C1 segment of cervical spinal cord (tissue), 14 donors: Measurements from ENCODE around the gene EBLN2.
"Not testable (repeated sequence)": the region's sequence is repeated elsewhere in the genome, so short reads cannot be mapped to it uniquely, and the experiment has no call there.

ENCODE experiments used
- DNase-seq, 14 donors: peaks; one replicate each; lab custom pipeline; 2025; lab: John Stamatoyannopoulos, UW

The EBLN2 gene

DNA sequence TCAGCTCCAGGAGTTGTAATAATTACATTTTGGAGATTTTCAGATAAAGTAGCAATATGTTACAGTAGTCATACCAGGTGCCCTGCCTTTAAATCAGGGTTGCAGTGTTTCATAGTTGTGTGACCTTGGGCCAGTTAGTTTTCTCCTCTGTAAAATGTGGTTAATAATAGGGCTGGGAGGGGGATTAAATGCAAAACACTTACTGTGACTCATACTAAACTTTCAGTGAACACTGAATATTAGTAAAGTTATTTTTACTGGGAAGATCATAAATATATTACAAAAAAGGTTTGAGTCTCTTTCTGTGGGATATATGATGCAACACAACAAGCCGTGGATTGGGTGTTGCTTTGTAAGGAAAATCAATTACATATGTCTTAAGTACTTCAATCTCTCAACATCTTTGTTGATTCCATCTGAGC lies 1.1 kb upstream of the EBLN2 start:
- DNase-seq: no peak

GRCh38 chr3:73066243-73066642 lies 4.8 kb downstream of the EBLN2 start:
- not testable (repeated sequence) for DNase-seq

- no peak for DNase-seq
Observed at GRCh38 chr3:73068419-73068818, 7.0 kb downstream of the EBLN2 start.

DNA sequence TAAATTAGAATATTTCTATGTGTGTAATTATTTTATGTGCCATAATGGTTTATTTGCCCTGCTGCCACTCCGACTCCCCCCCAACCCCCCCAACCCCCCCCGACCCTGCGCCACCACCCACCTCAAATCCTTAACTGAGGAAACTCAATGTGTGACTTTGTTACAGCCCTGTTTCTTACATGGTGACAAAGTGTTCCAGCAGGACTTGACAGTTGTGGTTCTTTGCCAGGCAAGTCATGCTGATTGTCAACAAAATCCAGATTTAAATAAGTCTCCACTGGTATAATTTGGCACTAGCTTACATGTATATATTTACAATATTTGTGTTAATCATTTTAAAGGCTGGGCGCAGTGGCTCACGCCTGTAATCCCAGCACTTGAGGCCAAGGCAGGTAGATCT lies 7.7 kb downstream of the EBLN2 start:
- DNase-seq: no peak

DNA sequence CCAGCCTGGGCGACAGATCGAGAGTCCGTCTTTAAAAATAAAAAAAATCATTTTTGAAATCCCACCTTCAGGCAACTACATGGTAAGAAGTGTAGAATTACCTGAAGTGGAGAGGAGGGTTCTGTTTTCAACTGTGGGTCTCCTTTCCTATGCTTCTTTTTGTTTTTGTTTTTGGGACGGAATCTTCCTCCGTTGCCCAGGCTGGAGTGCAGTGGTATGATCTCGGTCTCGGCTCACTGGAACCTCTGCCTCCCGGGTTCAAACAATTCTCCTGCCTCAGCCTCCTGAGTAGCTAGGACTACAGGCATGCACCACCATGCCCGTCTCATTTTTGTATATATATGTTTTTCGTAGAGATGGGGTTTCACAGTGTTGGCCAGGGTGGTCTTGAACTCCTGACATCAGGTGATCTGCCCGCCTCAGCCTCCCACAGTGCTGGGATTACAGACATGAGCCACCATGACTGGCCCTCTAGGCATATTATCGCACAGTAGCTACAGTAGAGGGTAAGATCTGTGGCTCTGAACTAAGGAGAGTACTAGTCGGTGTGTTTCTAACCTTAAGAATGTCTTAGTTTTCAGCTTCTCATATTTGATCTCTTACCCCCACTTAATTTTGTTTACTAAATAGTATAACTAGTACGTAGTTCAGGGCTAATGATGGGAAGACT lies 8.5 kb downstream of the EBLN2 start:
- DNase-seq: no peak

- DNase-seq: no peak
Observed at GRCh38 chr3:73070675-73071575, 9.5 kb downstream of the EBLN2 start.

GRCh38 chr3:73071952-73072351 lies 10.5 kb downstream of the EBLN2 start:
- DNase-seq: no peak

GRCh38 chr3:73072634-73073033 lies 11.2 kb downstream of the EBLN2 start:
- DNase-seq: no peak

DNA sequence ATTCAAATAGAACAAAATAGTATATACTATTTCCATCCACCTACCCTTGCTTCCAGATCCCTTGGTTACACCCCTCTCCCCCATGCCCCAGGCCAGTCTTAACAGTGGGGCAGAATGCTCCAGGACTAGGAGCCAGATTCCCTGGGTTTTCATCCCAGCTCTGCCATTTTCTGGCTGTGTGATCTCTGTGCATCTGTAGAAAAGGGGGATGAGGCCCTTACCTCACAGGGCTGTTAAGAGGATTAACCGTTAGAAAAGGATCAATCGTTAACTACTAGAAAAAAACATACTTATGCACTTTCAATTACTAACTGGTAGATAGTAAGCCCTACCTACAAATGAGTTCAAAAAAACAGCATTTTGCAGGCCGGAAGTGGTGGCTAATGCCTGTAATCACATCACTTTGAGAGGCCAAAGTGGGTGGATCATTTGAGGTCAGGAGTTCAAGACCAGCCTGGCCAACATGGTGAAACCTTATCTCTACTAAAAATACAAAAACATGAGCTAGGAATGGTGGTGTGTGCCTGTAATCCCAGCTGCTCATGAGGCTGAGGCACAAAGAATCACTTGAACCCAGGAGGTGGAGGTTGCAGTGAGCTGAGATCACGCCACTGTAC lies 11.7 kb downstream of the EBLN2 start:
- DNase-seq: no peak

DNA sequence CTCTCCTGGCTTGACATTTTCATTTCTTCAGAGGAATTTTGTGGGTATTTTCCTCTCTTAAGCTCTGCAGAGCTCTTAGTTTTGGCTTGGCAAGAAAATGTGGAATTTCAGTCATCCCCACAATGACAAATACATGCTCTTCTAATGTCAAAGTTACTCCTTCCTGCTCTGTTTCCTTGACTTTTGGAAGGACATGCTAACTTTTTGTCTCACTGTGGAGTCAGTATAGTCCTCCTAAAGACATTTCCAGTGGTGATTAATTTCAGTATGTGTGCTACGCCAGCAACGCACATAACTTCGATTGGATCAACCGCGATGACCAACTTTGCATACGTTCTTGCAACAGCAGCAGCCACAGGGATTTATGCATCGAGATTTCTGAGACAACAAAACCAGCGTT lies 13.3 kb downstream of the EBLN2 start:
- no peak for DNase-seq

DNA sequence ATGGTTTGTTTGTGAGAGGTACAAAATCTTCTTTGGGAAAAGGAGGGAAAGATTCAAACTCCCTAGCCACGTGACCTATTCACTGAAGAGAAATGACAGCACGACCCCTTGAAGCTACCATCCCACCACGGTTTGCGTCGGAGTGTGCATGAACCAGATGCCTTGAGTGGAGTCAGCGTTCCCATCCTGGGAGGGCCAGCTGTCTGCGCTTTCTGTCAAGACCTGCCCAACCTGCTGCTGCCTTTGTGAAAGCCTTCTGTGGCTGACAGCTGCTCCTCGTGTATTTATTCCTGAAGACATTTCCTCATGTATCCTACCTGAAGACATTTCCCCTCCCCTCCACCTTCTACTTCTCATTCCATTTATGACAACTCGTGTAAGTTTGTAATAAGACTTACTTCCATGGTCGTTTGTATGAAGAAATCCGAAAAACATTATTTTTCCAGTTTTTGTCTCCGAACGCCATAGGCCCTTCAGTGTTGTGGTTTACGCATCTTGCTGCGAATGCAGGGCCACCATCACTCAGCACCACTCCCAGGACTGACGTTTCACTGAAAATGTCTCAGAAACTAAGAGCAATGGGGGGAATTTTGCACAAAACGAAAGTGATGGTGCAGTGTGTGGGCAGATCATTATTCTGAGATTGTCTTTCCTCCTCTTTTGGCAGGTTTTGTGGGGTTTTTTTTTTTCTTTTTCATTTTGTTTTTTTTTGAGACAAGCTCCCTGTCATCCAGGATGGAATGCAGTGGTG lies 18.9 kb downstream of the EBLN2 start:
- DNase-seq: no peak

DNA sequence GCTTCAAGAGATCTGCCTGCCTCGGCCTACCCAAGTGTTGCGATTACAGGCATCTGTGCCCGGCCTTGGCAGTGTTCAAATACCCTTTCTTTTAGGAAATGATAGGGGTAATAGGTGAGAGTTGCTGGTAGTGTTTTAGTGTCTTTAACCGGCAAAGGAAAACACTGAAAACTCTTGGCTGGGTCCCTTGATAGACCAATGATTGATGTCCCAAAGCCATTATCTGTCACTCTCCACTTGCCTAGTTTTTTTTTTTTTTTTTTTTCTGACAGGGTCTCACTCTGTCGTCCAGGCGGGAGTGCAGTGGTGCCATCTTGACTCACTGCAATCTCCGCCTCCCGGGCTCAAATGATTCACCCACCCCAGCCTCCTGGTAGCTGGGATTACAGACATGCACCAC lies 19.7 kb downstream of the EBLN2 start:
- DNase-seq: no peak

GRCh38 chr3:73084170-73084569 lies 22.7 kb downstream of the EBLN2 start:
- DNase-seq: no peak

- DNase-seq: peak in 5 of 14 donors; percentile 3 to 56 (median 6)
Observed at GRCh38 chr3:73086071-73086494, 24.6 kb downstream of the EBLN2 start.

- no peak for DNase-seq
Observed at GRCh38 chr3:73094129-73094528, 32.7 kb downstream of the EBLN2 start.

DNA sequence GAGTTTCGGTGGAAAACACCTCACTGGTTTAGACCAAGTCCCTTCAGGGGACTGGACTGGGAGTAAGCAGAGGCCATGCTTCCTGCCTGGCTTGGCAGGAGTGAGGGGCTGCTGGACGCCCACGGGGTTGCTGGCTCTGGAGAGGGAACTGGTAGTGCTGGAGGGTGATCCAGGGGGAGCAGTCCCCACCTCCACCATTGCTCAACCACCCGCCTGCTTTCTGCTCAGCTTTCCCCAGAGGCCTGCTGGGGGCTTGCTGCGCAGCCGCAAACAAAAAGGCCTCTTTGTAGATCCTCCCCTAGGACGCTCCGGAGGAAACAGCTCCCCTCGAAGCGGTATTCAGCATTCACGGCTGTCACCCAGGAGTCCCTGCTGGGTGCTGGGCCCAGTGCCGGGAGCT lies 33.5 kb downstream of the EBLN2 start:
- no peak for DNase-seq

DNA sequence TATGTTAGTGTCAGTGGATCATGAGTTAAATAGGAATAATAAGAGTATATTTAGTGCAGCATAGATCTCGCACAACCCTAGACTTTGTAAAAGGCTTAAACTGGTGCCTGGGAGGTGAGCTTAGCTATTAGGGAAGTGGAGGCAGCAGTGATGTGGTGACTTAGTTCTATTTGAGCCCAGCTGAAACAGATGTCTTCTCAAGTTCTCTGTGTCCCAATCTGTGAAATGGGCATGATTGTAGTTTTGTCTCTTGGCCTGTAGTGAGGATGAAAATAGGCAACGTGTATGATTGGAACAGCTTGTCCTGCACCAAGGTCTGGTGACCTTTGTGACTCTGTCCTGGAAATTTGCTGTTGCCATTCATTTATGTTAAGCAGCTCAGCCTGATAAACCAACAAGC lies 34.7 kb downstream of the EBLN2 start:
- no peak for DNase-seq

- no peak for DNase-seq
Observed at GRCh38 chr3:73098026-73098425, 36.6 kb downstream of the EBLN2 start.

GRCh38 chr3:73098873-73099272 lies 37.4 kb downstream of the EBLN2 start:
- DNase-seq: no peak

DNA sequence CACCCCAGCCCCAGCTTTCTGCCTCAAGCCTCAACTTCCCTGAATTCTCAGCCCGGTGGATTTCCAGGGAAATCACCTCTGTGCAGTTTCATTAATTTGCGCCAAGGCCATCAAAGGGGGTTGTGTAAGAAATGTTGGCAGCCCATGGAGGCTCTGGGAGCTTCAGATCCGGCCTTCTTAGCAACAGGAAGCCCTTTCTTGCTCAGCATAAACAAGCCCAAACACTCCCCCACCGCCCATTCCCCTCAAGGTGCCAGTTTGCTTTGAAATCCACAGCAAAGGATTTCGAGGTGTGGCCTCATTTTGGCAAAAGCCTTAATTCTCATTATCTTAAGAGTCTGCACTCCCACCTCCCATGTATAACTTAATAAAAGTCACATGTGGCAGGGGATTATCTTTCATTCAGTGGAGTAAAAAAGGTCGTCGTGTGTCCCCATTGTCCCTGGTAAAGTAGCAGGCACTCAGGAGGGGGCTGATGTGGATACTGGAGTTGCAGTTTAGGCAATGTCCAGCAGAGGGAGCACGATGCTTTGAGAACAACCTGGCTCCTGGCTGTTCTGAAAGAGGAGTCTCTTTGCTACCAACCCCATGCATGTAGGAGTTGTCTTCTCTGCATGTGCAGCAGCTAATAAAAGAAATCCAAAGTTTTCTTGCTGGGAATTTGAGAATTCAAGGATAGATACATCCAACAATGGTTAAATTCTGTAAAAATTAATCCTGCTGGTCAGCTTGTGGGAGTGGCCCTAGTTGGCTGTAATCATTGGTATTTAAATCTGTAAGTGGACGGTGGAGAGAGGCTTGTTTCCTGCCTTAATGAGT lies 39.5 kb downstream of the EBLN2 start:
- peak in 13 of 14 donors; percentile 2 to 82 (median 60) for DNase-seq

DNA sequence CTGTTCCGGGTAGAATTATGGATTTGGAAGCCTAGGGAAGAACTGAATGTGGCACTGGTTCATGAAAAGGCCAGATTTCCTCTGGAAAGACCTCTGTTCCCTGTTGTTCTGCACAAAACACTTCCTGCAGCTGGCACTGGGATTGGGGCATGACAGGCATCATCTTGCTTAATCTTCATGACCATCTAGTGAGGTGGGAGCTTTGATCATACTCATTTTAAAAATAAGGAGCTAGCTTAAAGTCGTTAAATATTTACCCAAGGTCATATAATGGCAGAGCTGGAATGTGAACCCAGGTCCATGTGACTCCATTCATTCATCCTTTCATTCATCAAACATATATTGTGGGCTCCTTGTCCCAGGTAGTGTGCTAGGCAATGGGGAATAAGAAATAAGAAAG lies 40.4 kb downstream of the EBLN2 start:
- DNase-seq: no peak
